Motor neuron (in vitro differentiated cells): Measurements from ENCODE around the gene OR52E4. TPM values are rescaled to one million over a fixed set of nuclear protein-coding genes. Genes with fewer than 3 reads are reported as not detected.

ENCODE experiments used
- ATAC-seq, 8 experiments: fragments of 200-7000 bp; cut with Tn5 transposase; replicated peaks in 6 of 8; 2 replicates each; pipeline ENCODE4 v1.8.0; 2021; ENCODE audit warnings: mild to moderate bottlenecking in 8 of 8, moderate library complexity in 8 of 8
- H3K27ac ChIP-seq, 2 donors: fragments of 250-450 bp; sonication (Bioruptor Pico); 2 replicates each; pipeline ENCODE4 v1.9.0; 2021; ENCODE audit warnings: antibody characterized with exemption in 2 of 2, mild to moderate bottlenecking in 2 of 2, moderate library complexity in 1 of 2
- H3K4me1 ChIP-seq, 2 donors: fragments of 250-450 bp; sonication (Bioruptor Pico); replicated peaks in 1 of 2; 2 replicates each; pipeline ENCODE4 v1.6.1; 2021; ENCODE audit warnings: antibody characterized with exemption in 2 of 2, mild to moderate bottlenecking in 2 of 2, moderate library complexity in 1 of 2
- H3K4me3 ChIP-seq, 5 donors: fragments of 250-450 bp; sonication (Bioruptor Pico); 2 replicates each; pipeline ENCODE4 v1.9.0; 2021; ENCODE audit warnings: antibody characterized with exemption in 5 of 5, mild to moderate bottlenecking in 5 of 5, moderate library complexity in 4 of 5
- WGBS, 10 experiments: fragments of 450-650 bp; shearing (Covaris generic); methylation state at CpG; one replicate each; pipeline ENCODE4 v1.0.0; 2022; 5-methylcytosine and 5-hydroxymethylcytosine counted together
- in situ Hi-C, 9 experiments: fragments of 400-800 bp; cut with MboI; loops; one replicate each; pipeline ENCODE4 v1.15.0; 2021; ENCODE audit warnings: low sequenced_read_pairs in 9 of 9, low pct_unique_long_range_greater_than_20kb in 2 of 9; ENCODE audit not compliant: unreplicated experiment in 9 of 9
- total RNA-seq, 8 experiments: library from RNA; unstranded; fragments of 300-600 nt; gene quantifications; 2 replicates each; pipeline versions ENCODE4 v1.2.3 to v1.2.4, GENCODE V29; 2022

Gene OR52E4
- total RNA-seq, 8 experiments from 2014 or later = 0.05 to 0.52 (median 0.17) TPM; not detected in 5

- in situ Hi-C loops = no loop called here
- H3K4me3 ChIP-seq = no peak overlapping the region
- no peaks in the 10 kb centered on the region for H3K4me1 ChIP-seq
- WGBS, 10 experiments = 51 to 100% (median 84%) methylated on average over 1 to 10 of the region's 10 CpGs; no CpG with 5 or more reads in 2 of the 10 experiments
- no peak for ATAC-seq
- H3K27ac ChIP-seq = no peak overlapping the region
Observed at GRCh38 chr11:5933116-5933515, 52.7 kb downstream of the OR52E4 start.

Other genes with a start within 250 kb of the OR52E4 start
- 10 to 100 TPM; 13.4 to 60.6 (median 23.7) TPM for gene TRIM5, start 195.6 kb upstream of the OR52E4 start, total RNA-seq
- gene TRIM22, start 190.8 kb upstream of the OR52E4 start, total RNA-seq = 100 to 1,000 TPM in 4 of 8 experiments, 10 to 100 TPM in 4; 31.4 to 246 (median 75.3) TPM
- gene OR56B1, start 144.2 kb upstream of the OR52E4 start, total RNA-seq = under 1 TPM in 6 of 8 experiments, not detected in 2; 0.08 to 0.43 (median 0.18) TPM
- under 1 TPM in 7 of 8 experiments, not detected in 1; 0.21 to 0.81 (median 0.38) TPM for gene OR52N4, start 126.4 kb upstream of the OR52E4 start, total RNA-seq
- under 1 TPM in 2 of 8 experiments, not detected in 6; 0.05 to 0.47 TPM for gene OR52N5, start 97.3 kb upstream of the OR52E4 start, total RNA-seq
- under 1 TPM in 1 of 8 experiments, not detected in 7; 0.19 TPM for gene OR52N1, start 89.4 kb upstream of the OR52E4 start, total RNA-seq
- under 1 TPM in 1 of 8 experiments, not detected in 7; 0.66 TPM for gene OR52N2, start 71.7 kb upstream of the OR52E4 start, total RNA-seq
- gene OR52E6, start 38.7 kb upstream of the OR52E4 start, total RNA-seq = under 1 TPM in 1 of 8 experiments, not detected in 7; 0.52 TPM
- gene OR52E8, start 22.9 kb upstream of the OR52E4 start, total RNA-seq = under 1 TPM in 2 of 8 experiments, not detected in 6; 0.18 to 0.28 TPM
- under 1 TPM in 2 of 8 experiments, not detected in 6; 0.19 to 0.24 TPM for gene OR52E5, start 12.6 kb downstream of the OR52E4 start, total RNA-seq
- under 1 TPM in 5 of 8 experiments, not detected in 3; 0.08 to 0.80 (median 0.10) TPM for gene OR56A3, start 61.6 kb downstream of the OR52E4 start, total RNA-seq
- 1 to 10 TPM in 1 of 8 experiments, under 1 TPM in 2, not detected in 5; 0.32 to 1.6 (median 0.84) TPM for gene OR56A5, start 87.9 kb downstream of the OR52E4 start, total RNA-seq
- under 1 TPM in 2 of 8 experiments, not detected in 6; 0.21 to 0.62 TPM for gene OR52L1, start 106.4 kb downstream of the OR52E4 start, total RNA-seq
- under 1 TPM in 4 of 8 experiments, not detected in 4; 0.10 to 0.76 (median 0.15) TPM for gene OR56A4, start 126.3 kb downstream of the OR52E4 start, total RNA-seq
- gene OR56A1, start 150.1 kb downstream of the OR52E4 start, total RNA-seq = under 1 TPM in 6 of 8 experiments, not detected in 2; under 0.01 to 0.38 (median 0.12) TPM
- under 1 TPM in 1 of 8 experiments, not detected in 7; 0.18 TPM for gene OR56B4, start 227.1 kb downstream of the OR52E4 start, total RNA-seq